GM18526 (cell line): ENCODE measurements around the gene MYO6.

ENCODE experiments used
- POLR2A ChIP-seq: IDR thresholded peaks from 3 replicates; pipeline ENCODE4 v1.6.1; 2011; ENCODE audit not compliant: insufficient read length; ENCODE audit errors: extremely low read depth

MYO6 gene

GRCh38 chr6:75940564-75940963, 191.5 kb downstream of the MYO6 start:
- TF ChIP-seq POLR2A, result no peak

GRCh38 chr6:75941509-75941908, 192.5 kb downstream of the MYO6 start:
- no peak for TF ChIP-seq POLR2A

- no peak for TF ChIP-seq POLR2A
These were observed 194.3 kb downstream of the MYO6 start for GRCh38 chr6:75943381-75943780.

GRCh38 chr6:75946146-75946831, 197.2 kb downstream of the MYO6 start:
- no peak for TF ChIP-seq POLR2A

- TF ChIP-seq POLR2A, result no peak
These were observed 198.9 kb downstream of the MYO6 start for GRCh38 chr6:75947935-75948334.

DNA sequence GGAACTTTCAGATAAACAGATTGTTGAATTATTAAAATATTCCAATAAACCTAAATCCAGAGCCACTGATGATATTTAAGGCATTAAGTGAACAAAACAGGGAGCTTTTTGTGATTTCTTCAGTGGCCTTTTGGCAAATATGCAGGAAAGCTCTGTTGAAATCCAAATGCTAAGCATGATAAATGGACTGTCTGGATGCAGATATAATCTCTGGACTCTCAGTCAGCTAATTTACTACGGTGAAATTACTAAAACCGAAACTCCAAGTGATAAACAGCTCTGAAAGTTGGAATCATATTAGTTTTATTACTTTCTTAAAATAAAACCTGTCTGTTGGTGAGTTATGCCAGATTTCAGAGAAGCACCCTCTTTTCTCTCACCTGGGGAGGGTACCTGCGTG, 203.1 kb downstream of the MYO6 start:
- no peak for TF ChIP-seq POLR2A

DNA sequence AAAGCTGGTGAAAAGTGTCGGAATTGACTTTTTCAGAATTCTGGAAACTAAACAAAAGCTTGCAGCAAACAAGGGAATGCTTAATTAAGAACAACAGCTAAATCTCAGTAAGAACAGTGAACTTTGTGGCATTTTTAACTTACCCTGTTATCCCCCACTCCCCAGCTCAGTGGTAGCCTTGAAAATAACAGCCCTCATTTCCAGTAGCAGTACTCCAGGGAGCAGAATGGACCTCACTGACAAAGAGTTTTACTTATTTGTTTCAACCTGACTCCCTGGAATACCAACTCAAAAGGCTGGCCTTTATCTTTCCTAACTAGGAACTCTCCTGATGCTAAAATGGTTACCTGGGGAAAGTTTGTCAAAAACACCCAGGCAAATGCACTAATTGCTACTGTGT, 214.5 kb downstream of the MYO6 start:
- no peak for TF ChIP-seq POLR2A

DNA sequence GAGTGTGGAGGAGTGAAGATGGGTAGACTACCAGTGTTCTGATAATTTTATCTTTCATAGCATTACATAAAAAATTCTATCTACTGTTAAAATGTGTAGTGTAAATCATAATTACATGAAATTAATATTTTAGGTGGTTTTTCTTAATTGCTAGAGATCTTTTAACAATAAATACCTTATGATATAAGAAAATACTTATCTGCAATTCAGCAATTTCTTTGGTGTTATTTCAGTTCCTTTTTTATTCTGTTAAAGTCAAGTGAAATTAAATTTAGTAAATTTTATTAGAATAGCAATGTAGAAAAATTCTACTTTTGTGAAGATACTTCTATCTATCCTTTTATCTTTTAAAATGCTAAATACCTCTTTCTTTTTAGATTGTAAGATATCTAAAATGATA, 219.1 kb downstream of the MYO6 start:
- TF ChIP-seq POLR2A, result no peak
